Endometrial microvascular endothelial cells (primary cell): ENCODE results near the gene GDI1. TPM values are rescaled to one million over a fixed set of nuclear protein-coding genes. Genes with fewer than 3 reads are reported as not detected.

ENCODE experiments used
- in situ Hi-C: cut with HindIII; loops from 2 replicates; pipeline ENCODE4 v1.10.0; 2017; ENCODE audit warnings: low sequenced_read_pairs, low pct_unique_long_range_greater_than_20kb; ENCODE audit errors: inconsistent ontology term
- total RNA-seq: library from RNA; depleted of rRNA; stranded (reverse); fragments of >200 nt; gene quantifications from one replicate; pipeline ENCODE4 v1.2.3, GENCODE V29; 2015; ENCODE audit errors: inconsistent ontology term

GDI1 gene
- total RNA-seq, 1 donor from 2014 or later, result 110 TPM

DNA sequence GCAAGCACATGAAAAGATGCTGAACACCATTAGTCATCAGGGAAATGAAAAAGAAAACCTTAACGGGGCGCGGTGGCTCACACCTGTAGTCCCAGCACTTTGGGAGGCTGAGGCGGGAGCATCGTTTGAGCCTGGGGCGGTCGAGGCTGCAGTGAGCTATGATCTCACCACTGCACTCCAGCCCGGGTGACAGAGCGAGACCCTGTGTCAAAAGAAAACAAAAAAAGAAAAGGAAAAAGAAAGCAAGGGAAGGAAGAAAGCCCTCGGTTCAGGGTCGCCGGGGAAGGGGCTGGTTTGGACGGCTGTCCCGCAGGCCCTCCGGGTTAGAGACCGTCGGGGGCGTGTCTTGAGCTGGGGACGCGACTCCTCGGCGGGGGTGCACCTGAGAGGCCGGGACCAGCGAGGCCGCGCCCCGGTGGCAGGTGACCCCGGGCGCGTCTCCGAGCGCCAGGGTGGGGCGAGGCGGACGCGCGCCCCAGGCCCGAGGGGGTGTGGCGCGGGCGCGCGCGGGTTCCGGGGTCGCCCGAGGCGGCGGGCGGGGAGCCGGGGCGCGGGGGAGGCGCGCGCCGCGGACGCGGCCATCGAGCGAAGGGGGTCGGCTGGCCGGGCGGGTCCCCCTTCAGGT is 20.6 kb downstream of the GDI1 start:
- in situ Hi-C loops, result no loop called here

DNA sequence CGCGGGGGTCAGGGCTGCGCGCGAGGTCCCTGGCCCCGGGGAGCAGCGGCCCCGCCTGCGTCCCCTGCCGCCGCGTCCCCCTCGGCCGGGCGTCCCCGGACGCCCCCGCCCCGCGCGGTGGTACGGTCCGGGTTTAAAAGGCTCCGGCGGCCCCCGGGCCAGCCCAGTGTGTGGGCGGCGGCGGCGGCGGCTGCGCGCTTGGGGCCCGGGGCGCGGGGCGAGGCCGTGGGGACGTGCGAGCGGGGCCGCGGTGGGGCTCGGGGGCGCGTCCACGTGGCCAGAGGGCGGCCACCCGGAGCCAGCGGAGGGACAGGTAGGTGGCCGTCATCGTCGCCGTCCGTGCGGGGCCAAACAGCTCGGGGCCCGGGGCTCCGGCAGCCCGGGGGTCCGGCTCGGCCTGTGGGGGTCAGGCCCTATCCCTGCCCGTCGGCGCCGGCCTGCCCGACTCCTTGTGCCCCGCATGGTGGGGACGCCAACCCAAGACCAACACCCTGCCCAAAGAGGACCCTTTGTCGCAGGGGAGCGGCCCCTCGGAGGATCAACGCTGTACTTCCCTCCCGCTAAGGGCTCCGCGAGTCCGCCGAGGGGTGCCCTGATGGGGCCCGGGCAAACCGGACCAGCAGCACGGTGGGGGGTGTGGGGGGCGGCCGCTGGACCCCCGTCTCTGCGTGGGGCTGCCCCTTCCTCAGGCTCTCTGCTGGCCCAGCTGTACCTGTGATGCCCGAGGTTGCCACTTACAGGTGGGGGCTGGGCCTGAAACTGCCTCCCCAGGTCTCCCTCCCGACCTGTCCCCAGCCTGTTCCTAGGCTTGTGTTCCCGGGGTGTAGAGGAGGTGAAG is 21.4 kb downstream of the GDI1 start, which contains the start of gene PLXNA3:
Gene PLXNA3 (plus strand): TSS at position 166 of the 838 bp plus-strand sequence. CDS start 1,903 bp downstream, outside the sequence.
- in situ Hi-C loops, result no loop called here

DNA sequence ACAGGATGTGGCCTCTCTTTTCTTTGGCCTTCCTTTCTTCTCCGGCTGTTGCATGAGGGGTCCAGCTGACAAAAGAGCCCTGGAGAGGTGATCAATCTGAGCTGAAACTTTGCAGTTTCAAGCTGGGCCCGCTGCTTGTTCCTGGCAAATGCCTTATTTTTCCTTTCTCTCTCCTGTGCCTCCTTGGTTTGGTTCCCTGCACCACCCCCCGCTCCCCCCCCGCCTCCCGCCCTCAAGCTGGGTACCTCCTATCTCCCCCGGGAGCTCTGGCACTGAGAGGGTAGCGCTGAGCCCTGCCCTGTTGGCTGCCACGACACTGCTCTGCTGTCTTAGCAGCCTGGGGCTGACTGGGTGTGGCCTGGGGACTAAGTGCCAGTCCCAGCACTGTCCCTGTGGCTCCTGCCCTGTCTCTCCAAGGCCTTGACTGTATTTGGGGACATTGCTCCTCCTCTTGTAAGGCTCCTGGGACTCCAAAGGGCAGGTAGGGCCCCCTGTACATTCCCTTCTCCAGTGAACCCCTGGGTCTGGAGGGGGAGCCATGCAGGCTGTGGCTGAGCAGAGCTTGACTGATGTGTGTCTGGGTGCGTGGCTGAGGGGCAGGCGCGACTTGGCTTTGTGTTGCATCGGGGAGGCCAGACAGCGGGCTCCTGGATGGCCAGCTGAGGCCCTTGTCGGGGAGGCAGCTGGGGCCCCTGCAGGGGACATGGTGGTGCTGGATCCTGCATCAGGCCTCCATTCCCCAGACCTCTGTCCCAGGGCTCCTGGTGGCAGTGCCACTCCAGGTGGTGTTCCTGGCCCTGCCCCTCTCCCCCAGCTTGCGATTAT is 22.2 kb downstream of the GDI1 start:
- in situ Hi-C loops, result no loop called here

DNA sequence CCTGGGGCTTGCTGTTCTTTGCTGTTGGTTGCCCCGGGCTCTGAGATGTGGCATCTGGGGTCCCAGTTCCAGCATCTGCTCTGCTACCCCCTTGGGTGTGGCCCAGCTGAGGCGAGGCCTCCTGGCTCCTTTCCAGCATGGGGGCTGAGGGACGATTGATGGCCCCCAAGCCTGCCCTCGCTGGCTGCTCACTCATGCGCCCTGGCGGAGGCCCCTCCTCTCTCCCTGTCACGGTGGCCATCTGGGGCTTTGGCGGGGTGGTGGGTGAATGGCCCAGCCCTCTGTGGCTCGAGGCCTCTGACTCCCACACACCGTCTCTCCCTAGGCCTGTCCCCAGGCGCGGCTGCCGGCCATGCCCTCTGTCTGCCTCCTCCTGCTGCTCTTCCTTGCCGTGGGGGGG is 22.9 kb downstream of the GDI1 start:
- in situ Hi-C loops, result no loop called here

DNA sequence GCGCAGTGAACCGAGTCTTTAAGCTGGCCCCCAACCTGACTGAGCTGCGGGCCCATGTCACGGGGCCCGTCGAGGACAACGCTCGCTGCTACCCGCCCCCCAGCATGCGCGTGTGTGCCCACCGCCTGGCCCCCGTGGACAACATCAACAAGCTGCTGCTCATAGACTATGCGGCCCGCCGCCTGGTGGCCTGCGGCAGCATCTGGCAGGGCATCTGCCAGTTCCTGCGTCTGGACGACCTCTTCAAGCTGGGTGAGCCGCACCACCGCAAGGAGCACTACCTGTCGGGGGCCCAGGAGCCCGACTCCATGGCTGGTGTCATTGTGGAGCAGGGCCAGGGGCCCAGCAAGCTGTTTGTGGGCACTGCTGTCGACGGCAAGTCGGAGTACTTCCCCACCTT is 23.4 kb downstream of the GDI1 start:
- in situ Hi-C loops, result no loop called here

DNA sequence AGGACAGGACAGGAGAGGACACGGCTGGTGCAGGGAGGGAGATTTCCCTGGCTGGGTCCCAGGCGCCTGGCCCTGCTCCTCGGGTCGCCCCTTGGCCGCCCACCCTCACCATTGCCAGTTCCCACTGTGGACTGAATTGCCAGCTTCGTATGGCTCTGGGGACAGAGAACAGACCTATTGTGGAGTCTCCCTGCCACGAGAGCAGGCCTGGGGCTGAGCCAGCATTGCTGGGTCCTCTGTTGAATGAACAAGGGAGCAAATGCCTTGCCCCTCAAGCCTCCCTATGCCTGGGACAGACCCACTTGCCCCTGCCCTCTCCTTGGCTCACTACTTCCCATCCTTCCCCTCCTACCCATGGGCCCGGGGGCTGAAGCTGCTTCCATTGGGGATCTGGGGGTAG is 25.4 kb downstream of the GDI1 start:
- in situ Hi-C loops, result no loop called here

DNA sequence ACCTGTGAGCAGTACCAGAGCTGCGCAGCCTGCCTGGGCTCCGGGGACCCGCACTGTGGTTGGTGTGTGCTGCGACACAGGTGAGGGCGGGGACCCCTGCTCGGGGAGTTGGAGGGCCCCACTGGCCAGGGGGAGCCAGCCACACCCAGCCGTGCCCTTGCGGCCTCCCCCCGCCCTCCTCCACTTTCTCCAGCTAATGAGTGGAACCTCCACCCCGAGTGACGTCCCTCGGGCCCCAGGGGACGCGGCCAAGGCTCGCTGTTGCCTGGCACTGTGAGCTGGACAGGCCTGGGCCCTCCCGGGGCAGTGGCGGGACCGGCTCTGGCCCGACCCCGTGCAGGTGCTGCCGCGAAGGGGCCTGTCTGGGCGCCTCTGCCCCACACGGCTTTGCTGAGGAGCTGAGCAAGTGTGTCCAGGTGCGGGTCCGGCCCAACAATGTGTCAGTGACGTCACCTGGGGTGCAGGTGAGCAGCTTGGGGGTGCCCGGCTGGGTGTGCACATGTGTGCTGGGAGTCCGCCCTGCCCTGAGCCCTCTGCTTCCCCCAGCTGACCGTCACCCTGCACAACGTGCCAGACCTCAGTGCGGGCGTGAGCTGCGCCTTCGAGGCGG is 26.8 kb downstream of the GDI1 start:
- in situ Hi-C loops, result no loop called here

DNA sequence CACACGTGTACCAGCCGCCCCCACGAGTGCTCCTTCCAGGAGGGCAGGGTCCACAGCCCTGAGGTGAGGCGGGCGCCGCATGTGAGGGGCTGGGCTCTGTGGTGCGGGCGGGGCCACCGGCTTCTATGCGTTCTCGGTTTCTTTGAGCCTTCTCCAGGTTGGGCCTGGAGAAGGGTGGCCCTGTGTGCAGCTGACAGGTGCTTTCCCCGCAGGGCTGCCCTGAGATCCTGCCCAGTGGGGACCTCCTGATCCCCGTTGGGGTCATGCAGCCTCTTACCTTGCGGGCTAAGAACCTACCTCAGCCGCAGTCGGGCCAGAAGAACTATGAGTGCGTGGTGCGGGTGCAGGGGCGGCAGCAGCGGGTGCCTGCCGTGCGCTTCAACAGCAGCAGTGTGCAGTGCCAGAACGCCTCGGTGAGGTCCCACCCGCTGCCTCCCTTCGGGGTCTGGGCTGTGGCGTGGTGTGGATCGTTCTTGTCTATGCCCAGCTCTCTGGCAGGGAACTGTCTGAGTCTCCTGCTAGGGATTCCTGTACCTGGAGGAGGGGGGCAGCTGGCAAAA is 27.9 kb downstream of the GDI1 start:
- in situ Hi-C loops, result no loop called here

DNA sequence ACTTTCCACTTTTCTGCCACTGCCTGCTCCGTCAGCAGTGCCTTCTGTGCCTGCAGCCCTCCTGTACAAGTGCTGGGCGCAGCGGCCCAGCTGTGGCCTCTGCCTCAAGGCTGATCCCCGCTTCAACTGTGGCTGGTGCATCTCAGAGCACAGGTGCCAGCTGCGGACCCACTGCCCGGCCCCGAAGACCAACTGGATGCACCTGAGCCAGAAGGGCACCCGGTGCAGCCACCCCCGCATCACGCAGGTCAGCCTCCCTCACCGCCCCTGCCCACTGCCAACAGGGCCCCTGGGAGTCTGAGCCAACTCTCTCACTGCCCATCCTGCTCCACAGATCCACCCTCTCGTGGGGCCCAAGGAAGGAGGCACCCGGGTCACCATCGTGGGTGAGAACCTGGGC is 28.6 kb downstream of the GDI1 start:
- in situ Hi-C loops, result no loop called here

DNA sequence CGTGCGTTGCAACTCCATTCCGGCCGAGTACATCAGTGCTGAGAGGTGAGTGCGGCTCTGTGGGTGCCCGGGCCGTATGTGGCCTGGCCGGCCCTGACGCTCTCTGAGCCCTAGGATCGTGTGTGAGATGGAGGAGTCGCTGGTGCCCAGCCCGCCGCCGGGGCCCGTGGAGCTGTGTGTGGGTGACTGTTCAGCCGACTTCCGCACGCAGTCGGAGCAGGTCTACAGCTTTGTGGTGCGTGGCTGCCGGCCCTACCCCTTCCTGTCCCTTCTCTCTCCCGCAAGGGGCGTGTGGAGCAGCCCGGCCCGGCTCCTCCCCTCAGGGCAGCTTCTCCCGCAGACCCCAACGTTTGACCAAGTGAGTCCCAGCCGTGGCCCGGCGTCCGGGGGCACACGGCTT is 29.1 kb downstream of the GDI1 start:
- in situ Hi-C loops, result no loop called here

DNA sequence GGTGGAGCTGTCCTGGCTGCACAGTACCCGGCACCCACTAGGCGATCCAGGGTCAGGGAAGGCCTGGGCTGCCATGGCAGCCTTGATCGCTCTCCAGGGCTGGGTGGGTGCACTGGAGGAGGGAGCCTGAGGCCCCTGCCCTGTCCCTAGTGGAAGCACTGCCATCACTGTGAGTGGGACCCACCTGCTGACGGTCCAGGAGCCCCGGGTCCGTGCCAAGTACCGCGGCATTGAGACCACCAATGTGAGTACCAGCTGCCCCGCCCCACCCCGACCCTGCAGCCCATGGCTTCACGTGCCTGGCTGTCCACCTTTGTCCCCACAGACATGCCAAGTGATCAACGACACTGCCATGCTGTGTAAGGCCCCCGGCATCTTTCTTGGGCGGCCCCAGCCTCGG is 30.0 kb downstream of the GDI1 start:
- in situ Hi-C loops, result no loop called here

DNA sequence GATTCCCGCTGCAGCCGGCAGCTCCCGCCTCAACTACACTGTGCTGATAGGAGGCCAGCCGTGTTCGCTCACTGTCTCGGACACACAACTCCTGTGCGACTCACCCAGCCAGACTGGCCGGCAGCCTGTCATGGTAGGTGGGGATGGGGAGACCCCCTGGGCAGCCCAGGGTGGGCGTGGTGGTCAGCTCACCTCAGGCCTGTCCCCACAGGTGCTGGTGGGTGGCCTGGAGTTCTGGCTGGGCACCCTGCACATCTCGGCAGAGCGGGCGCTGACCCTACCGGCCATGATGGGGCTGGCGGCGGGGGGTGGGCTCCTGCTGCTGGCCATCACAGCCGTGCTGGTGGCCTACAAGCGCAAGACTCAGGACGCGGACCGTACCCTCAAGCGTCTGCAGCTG is 30.6 kb downstream of the GDI1 start:
- in situ Hi-C loops, result no loop called here

DNA sequence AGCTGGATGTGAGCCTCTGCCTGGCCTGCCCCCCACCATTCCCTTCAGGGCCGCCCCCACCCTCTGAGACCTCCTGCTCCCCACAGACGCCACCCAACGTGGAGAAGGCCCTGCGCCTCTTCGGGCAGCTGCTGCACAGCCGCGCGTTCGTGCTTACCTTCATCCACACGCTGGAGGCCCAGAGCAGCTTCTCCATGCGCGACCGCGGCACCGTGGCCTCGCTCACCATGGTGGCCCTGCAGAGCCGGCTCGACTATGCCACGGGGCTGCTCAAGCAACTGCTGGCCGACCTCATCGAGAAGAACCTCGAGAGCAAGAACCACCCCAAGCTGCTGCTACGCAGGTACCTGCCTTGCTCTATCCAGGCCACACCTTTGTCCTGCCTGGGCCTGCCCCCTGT is 31.3 kb downstream of the GDI1 start:
- in situ Hi-C loops, result no loop called here

DNA sequence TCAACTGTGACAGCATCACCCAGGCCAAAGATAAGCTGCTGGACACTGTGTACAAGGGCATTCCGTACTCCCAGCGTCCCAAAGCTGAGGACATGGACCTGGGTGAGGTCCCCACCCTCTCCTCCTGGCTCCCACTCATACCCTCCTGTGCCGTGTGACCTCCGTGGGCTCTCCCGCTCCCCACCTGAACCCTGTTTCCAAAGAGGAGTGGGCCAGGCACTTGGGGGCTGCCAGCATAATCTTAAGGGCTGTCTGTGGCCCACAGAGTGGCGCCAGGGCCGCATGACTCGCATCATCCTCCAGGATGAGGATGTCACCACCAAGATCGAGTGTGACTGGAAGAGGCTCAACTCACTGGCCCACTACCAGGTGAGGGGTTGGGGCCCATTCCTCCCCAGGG is 32.2 kb downstream of the GDI1 start:
- in situ Hi-C loops, result no loop called here

DNA sequence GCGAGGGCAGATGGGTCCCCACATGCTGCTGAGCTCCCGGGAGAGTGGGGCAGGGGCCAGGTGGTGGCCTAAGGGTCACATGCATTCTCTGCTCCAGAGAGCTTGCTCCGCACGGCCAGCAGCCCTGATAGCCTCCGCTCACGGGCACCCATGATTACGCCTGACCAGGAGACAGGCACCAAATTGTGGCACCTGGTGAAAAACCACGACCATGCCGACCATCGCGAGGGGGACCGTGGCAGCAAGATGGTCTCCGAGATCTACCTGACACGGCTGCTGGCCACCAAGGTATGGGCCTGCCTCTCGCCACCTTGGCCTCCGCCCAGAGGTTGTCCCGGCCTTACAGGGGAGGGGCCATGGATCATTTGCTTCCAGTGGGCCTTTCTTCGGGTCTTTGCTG is 32.9 kb downstream of the GDI1 start:
- in situ Hi-C loops, result no loop called here

DNA sequence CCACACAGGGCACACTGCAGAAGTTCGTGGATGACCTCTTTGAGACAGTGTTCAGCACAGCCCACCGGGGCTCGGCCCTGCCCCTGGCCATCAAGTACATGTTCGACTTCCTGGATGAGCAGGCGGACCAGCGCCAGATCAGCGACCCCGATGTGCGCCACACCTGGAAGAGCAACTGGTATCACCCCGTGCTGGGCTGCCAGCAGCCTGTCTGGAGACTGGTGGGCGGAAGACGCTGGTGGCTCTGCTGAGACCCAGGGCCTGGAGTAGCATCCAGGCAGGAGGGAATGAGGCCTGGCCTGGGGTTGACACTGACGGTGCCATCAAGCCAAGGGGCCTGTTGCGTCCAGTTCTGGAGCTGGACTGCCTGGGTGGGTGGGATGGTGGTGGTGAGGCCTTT is 33.5 kb downstream of the GDI1 start:
- in situ Hi-C loops, result no loop called here

DNA sequence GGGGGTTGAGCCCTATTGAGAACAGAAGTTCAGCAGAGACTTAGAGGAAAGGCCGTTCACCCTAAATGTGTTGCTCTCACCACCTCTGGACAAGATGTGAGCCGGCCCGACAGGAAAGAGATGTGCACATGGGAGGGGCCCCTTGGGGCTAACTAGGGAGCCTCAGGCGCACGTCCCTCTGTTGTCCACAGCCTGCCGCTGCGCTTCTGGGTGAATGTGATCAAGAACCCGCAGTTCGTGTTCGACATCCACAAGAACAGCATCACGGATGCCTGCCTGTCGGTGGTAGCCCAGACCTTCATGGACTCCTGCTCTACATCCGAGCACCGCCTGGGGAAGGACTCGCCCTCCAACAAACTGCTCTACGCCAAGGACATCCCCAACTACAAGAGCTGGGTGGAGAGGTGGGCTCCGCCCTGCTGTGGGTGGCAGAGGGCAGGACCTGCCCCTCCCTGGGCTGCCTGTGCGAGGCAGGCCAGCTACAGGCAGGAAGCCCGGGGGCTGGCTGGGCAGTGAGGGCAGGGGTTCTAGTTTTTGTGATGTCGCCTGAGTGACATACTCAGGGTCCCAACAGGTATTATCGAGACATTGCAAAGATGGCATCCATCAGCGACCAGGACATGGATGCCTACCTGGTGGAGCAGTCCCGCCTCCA is 34.1 kb downstream of the GDI1 start:
- in situ Hi-C loops, result no loop called here

DNA sequence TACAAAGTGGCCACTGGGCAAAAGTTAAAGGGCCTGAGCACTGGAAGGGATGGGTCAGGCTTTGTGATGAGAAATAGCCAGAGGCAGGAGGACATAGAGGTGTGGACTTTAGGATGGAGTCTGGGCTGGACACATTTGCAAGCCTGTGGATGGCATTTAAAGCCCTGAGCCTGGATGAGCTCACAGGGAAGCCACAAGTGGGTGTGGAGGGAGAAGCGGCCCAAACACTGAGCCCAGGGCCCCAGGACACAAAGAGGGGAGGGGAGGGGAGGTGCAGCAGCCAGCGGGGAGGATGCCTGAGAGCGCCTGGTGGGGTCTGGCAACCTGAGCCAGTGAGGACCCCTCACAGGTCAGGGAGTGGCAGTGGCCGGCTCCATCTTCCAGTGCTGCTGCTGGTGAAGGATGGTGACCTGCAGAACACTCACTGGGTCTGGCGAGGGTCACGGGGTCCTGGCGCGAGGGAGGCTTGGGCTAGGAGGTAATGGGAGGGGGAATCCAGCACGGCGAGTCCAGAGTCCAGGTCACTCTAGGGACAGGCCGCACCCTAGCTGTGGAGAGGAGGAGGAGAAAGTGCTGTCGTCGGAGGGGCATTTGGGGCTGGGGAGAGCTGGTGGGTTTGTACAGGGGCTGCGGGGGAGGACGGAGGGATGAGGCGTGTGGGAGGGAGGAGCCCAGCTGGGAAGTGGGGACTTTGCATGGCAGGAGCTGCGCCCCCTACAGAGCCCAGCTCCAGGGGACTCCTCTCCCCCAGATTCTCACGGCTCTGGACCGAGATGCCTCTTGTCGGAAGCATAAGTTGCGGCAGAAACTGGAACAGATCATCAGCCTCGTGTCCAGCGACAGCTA is 35.1 kb downstream of the GDI1 start:
- in situ Hi-C loops, result no loop called here
